Lung (tissue), 12 donors: ENCODE data around the gene RPF1. TPM values are rescaled to one million over a fixed set of nuclear protein-coding genes. Genes with fewer than 3 reads are reported as not detected.
"Not testable (repeated sequence)": the region's sequence is repeated elsewhere in the genome, so short reads cannot be mapped to it uniquely, and the experiment has no call there.

Experiments
- ATAC-seq: fragments of 200-7000 bp; cut with Tn5 transposase; one replicate; pipeline ENCODE4 v1.9.1; 2020; ENCODE audit warnings: moderate number of reproducible peaks; ENCODE audit not compliant: insufficient read depth, low FRiP score
- DNase-seq, 3 donors: peaks; one replicate each; pipeline ENCODE4 v3.0.0-alpha.2; 2013 to 2017
- H3K27ac ChIP-seq, 2 donors: one replicate each; pipeline ENCODE4 v1.5.1; 2013; ENCODE audit warnings: mild to moderate bottlenecking in 2 of 2, moderate library complexity in 2 of 2, control low read depth in 1 of 2, inconsistent platforms in 1 of 2, low read depth in 1 of 2, low read length in 1 of 2
- H3K27me3 ChIP-seq, 3 donors: one replicate each; pipeline ENCODE4 v1.5.1; 2013; ENCODE audit warnings: low read length in 2 of 3; ENCODE audit not compliant: control insufficient read depth in 3 of 3, insufficient read depth in 3 of 3
- H3K36me3 ChIP-seq, 4 donors: one replicate each; pipeline ENCODE4 v1.5.1; 2013; ENCODE audit warnings: low read length in 4 of 4, mild to moderate bottlenecking in 1 of 4, moderate library complexity in 1 of 4; ENCODE audit not compliant: control insufficient read depth in 4 of 4, insufficient read depth in 4 of 4
- H3K4me1 ChIP-seq, 5 donors: one replicate each; pipeline ENCODE4 v1.5.1; 2013; ENCODE audit warnings: low read length in 5 of 5, mild to moderate bottlenecking in 2 of 5, moderate library complexity in 1 of 5; ENCODE audit not compliant: control insufficient read depth in 5 of 5, insufficient read depth in 5 of 5
- H3K4me3 ChIP-seq: one replicate; pipeline ENCODE4 v1.5.1; 2013; ENCODE audit warnings: mild to moderate bottlenecking, control low read depth, moderate library complexity
- H3K9ac ChIP-seq, 2 donors: one replicate each; pipeline ENCODE4 v1.5.1; 2013; ENCODE audit warnings: low read length in 2 of 2, control low read depth in 1 of 2; ENCODE audit not compliant: insufficient read depth in 1 of 2
- H3K9me3 ChIP-seq, 4 donors: one replicate each; pipeline ENCODE4 v1.5.1; 2013; ENCODE audit warnings: low read length in 3 of 4, mild to moderate bottlenecking in 1 of 4, moderate library complexity in 1 of 4; ENCODE audit not compliant: control insufficient read depth in 4 of 4, insufficient read depth in 3 of 4
- CTCF ChIP-seq: IDR thresholded peaks from 2 replicates; pipeline ENCODE4 v1.5.1; 2012; ENCODE audit warnings: mild to moderate bottlenecking; ENCODE audit errors: control extremely low read depth, extremely low read depth
- WGBS, 2 donors: extraction: QIAGEN DNeasy Blood & Tissue Kit; methylation state at CpG; one replicate each; pipeline ENCODE4 v1.1.7; 2013; 5-methylcytosine and 5-hydroxymethylcytosine counted together
- polyA plus RNA-seq, 2 donors: library from polyadenylated mRNA; stranded (reverse); fragments of 200-250 nt; gene quantifications; one replicate each; pipeline ENCODE4 v1.2.1, GENCODE V29; 2013
- total RNA-seq, 2 donors: library from RNA; depleted of rRNA in 1 of 2; stranded (reverse); fragments of >200 nt in 1 of 2; gene quantifications; one replicate each; pipeline ENCODE4 v1.2.1, GENCODE V29; 2014 to 2021
- donor health status: control.
- donor health status: control.
- donor health status: Bipolar disorder and iron deficiency.
- donor health status: healthy.
- donor health status: DM: yes; HTN: yes; CAD: no.

RPF1 gene
- total and polyA plus RNA-seq, 4 donors = 22.2 to 47.2 (median 30.2) TPM

GRCh38 chr1:84506729-84507453 is 27.8 kb downstream of the RPF1 start:
- Histone ChIP-seq H3K9ac (peak overlapping the region; percentile 61 to 94), H3K27me3 (no peaks in the 10 kb centered on the region), H3K27ac (peak overlapping the region; percentile 93 to 98), H3K4me1 (peaks cover 3 to 19% (median 9%) of the 10 kb centered on the region in 5 donors), H3K4me3 (peak overlapping the region; percentile 33), H3K9me3 (no peaks in the 10 kb centered on the region), H3K36me3 (peaks cover 0 to 2% (median 0%) of the 10 kb centered on the region in 4 donors)
- DNase-seq (peak in 1 of 3 donors; percentile 50), ATAC-seq (no peak)
- no peak for TF ChIP-seq CTCF
- WGBS, 2 donors = 7 to 9% methylated on average over 26 of the region's 26 CpGs

DNA sequence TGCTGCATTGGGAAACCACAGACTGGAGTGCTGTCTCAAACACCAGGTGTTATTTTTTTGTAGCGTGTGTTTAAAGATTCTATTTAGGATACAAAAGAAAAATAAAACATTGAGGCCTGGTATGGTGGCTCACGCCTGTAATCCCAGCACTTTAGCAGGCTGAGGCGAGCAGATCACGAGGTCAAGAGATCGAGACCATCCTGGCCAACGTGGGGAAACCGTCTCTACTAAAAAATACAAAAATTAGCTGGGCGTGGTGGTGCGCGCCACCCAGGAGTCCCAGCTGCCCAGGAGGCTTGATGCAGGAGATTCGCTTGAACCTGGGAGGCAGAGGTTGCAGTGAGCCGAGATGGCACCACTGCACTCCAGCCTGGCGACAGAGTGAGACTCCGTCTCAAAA is 28.8 kb downstream of the RPF1 start:
- not testable (repeated sequence) for ATAC-seq, H3K27ac ChIP-seq, DNase-seq, H3K9ac ChIP-seq, H3K4me3 ChIP-seq, H3K9me3 ChIP-seq, H3K27me3 ChIP-seq, H3K36me3 ChIP-seq
- peaks cover 1 to 18% (median 9%) of the 10 kb centered on the region in 5 donors for H3K4me1 ChIP-seq
- WGBS, 2 donors = 93 to 94% methylated on average over 14 of the region's 14 CpGs

- H3K36me3 ChIP-seq = peaks cover 0 to 2% (median 0%) of the 10 kb centered on the region in 4 donors
- no peak overlapping the region for H3K27ac ChIP-seq
- no peak for TF ChIP-seq CTCF
- ATAC-seq (no peak), DNase-seq (no peak)
- H3K9me3 ChIP-seq = no peaks in the 10 kb centered on the region
- no peak overlapping the region for H3K4me3 ChIP-seq
- WGBS, 2 donors = 100% methylated on average over 1 of the region's 1 CpG
- H3K9ac ChIP-seq = no peak overlapping the region
- peaks cover 1 to 14% (median 9%) of the 10 kb centered on the region in 5 donors for H3K4me1 ChIP-seq
- no peaks in the 10 kb centered on the region for H3K27me3 ChIP-seq
These were observed 29.4 kb downstream of the RPF1 start for GRCh38 chr1:84508510-84508909.

- no peak overlapping the region for H3K9ac ChIP-seq
- no peak overlapping the region for H3K27ac ChIP-seq
- ATAC-seq (no peak), DNase-seq (no peak)
- 96 to 99% methylated on average over 4 of the region's 4 CpGs for WGBS, 2 donors
- H3K27me3 ChIP-seq = no peaks in the 10 kb centered on the region
- no peaks in the 10 kb centered on the region for H3K9me3 ChIP-seq
- no peak for TF ChIP-seq CTCF
- H3K36me3 ChIP-seq = peaks cover 0 to 2% (median 0%) of the 10 kb centered on the region in 4 donors
- no peak overlapping the region for H3K4me3 ChIP-seq
- peaks cover 1 to 9% (median 5%) of the 10 kb centered on the region in 5 donors for H3K4me1 ChIP-seq
These were observed 30.0 kb downstream of the RPF1 start for GRCh38 chr1:84509029-84509428.
